ENCODE results near the gene FTO.

The FTO gene

DNA sequence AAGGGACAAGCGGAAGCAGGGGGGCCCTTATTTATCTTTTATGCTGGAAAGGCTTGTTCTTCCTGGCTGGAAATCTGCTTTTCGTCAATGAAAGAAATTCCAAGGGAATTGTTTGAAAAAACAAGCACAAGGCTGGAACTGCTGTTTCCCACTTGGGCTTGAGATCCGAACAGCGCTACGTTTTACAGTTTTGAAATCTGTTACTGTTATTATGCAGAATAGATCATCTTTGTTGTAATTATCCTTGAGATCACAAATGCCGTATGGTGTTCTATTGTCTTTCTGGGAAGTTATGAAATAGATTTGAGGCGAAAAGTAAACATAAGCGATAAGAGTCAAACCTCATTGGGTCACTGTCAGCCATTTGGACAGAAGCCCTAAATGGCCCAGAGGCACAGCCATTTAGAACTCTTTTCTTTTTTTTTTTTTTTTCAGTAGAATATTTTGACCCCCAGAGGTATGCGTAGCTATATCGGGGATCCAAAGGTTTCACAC, 359.4 kb downstream of the FTO start:
- DNase-seq = no peak

DNA sequence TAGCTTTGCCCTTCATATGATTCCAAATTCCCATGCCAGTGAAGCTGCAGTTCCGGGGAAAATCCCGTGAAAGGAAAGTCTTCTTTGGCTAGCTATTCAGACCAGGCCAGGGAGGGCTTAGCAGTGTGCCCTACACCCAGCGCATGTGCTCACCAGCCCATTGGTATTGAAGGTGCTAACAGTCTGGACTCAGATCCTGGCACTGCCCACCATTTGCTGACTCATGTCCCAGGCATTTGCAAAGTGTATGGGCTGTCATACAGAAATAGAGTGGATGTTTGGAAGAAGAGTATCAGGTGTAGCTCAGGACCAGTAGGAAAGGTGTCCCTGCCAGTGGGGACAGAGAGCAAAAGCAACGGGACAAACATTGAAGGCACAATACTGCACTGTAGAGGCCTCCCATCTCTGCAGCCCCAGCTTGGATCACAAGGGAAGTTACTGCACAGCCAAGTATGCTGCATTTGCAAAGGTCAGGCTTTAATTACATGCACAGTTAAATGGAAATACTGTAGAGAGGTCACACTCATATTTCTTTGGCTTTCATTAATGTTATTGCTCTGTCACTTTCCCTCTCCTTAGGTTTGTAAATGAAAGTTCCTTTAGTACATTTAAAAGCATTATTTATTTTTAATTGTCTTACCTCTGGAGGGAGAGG, 362.6 kb downstream of the FTO start:
- DNase-seq = no peak

- no peak for DNase-seq
Measured at GRCh38 chr16:54067322-54068065, 363.5 kb downstream of the FTO start.

GRCh38 chr16:54068212-54068611, 364.3 kb downstream of the FTO start:
- no peak for DNase-seq

DNA sequence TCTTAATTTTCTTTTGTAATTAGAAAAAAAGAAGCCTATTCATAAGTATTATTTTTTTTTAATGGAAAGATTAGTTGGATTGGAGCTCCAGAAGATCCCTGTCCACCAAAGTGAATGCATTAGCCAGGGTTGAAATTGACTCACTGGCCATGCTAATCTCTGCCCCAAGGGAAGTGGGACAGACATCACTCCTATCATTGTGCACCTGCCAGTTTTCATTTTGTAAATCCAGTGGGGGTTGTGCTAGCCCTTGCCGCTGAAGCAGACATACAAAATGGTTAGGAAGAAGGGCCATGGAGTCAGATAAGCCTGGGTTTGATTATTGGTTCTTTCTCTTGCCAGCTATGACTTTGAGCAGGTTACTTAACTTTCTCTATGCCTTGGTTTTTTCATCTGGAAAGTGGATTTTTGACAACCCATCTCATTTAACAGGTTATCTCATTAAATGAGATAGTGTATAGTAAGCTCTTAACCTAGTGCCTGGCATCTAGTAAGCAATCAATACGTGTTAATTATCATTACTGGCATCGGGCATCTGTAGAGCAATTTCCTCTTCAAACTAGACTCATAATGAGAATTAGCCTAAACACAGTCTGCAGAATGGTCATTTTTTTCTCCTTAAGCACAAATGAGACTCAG, 365.8 kb downstream of the FTO start:
- no peak for DNase-seq

GRCh38 chr16:54070789-54071343, 366.9 kb downstream of the FTO start:
- DNase-seq = no peak

DNA sequence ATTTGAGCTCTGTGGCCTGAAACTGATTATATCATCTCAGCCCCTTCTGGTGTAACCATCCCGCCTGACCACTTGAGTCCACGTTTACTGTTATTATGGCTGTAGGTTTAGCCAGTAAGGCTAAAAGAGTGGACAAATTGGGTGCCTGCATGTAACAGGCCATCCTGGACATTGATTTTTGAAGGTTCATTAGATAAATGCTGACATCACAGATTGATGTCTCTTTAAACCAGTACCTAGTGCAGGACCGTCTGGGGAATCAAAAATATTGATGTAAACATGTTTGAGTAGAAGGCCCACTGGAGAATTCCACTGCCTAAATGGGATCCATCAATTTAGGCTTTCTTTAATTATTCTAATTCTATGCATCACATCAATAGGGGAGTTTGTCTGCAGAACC, 367.6 kb downstream of the FTO start:
- no peak for DNase-seq

GRCh38 chr16:54072237-54072636, 368.3 kb downstream of the FTO start:
- no peak for DNase-seq

- DNase-seq = no peak
Measured at GRCh38 chr16:54073356-54073755, 369.4 kb downstream of the FTO start.

DNA sequence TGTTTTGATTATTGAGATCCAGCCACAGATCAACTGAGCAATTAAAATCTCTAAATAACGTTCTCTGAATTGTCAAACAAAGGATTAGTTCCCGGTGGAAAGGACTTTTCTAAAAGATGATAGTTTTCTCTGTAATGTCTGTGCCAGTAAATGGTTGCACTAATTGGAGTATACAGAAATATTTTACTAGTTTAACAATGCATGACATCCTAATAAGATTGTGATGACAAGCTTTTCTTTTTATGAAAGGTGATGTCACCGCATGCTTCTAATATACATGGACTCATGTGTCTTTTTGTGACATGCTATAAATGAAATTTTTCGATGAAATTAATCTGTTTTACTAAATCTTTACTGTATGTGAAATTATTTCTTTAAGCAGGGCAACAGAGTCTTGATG, 371.5 kb downstream of the FTO start:
- DNase-seq = no peak

- no peak for DNase-seq
Measured at GRCh38 chr16:54076006-54076504, 372.1 kb downstream of the FTO start.

- DNase-seq = no peak
Measured at GRCh38 chr16:54077050-54077821, 373.3 kb downstream of the FTO start.

DNA sequence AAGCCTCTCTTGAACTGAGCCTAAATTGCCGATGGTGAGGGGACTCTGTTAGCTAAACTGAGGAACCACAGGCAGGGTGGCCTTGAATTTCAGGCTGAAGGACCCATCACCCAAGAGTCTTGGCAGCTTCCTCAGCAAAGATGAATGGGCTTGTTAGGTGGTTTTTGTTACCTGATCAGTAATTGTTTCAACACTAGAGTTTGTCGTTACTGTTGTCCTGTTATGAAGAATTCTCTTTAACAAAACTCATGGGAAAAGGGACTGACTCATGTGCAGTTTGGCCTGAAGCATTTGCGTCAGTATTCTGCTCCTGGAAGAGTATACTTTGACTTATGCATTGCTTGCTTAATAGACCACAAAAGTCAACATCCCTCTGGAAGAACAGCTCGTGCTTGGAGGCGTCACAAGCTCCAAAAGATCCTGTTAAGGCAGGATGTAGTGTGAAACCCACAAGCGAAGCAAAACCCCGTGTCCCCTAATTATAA, 376.6 kb downstream of the FTO start:
- DNase-seq = no peak

DNA sequence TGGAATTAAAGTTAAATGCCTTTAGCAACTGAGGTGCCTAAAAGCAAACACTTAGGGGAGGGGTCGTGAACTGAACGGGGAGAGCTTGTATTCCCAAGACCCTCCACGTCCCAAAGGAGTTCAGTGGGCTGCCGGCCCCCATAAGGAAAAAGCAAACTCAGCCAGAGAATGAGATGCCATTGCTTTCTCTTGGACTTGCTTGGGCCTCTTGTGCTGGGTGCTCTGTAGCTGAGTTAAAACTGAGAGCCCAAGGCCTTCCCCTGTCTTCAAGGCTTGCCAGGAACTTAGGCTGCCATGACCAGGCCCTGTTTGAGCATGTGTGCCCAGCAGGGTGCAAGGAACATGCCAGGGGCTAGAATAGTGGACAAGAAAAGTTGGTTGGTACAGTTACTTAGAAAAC, 382.8 kb downstream of the FTO start:
- no peak for DNase-seq

DNA sequence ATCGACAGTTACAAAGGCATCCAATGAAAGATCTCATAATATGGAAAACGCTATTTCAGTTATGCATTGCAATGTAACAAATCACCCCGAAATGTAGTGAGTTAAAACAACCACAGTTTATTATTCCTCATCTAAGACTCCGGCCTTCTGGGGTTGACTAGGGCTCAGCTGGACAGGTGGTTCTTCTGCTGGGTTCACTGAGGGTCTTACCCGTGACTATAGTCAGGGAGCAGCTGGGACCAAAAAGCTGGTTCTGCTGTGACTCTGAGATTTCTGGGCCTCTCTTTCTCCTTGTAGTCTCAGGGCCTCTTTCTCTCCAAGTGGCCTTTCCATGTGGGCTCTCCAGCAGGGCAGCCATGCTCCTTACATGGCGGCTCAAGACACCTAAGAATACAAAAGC, 386.6 kb downstream of the FTO start:
- DNase-seq = no peak

DNA sequence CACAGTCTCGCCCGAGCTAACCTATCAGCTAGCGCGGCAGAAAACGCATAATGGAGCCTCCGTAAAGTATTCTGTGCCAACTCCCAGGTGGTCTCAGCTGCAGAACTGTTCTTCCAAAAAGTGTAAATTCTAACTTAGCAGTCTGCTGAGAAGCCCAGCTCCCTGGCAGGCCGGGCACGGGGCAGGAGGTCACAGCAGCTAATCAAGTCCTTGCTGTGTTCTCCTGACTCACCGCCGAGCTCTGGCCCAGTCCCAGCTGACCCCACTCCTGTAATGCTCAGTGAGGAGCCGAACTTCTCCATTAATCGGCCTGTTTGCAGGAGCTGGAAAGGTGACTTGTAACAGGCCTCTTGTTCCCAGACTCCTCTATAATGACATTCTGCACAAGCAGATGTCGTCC, 389.3 kb downstream of the FTO start:
- no peak for DNase-seq

GRCh38 chr16:54094641-54095040, 390.7 kb downstream of the FTO start:
- no peak for DNase-seq

DNA sequence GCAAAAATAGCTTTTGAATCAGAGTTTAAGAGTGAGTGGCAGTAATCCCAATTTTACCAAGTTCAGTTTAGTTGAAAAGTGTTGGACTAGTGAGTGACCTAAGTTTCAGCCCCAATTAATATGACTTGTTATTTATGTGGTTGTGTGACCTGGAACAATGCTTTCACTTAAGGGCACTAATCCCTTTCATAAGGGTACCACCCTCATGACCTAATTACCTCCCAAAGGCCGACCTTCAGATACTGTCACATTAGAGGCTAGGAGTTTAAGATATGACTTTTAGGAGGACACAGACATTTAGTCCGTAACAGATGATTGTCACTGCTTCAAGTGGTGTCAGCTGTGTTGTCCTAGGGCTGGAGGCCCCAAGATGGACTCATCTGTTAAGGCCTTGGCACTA, 392.7 kb downstream of the FTO start:
- no peak for DNase-seq

GRCh38 chr16:54097774-54098173, 393.8 kb downstream of the FTO start:
- DNase-seq = no peak

- no peak for DNase-seq
Measured at GRCh38 chr16:54098247-54098646, 394.3 kb downstream of the FTO start.

DNA sequence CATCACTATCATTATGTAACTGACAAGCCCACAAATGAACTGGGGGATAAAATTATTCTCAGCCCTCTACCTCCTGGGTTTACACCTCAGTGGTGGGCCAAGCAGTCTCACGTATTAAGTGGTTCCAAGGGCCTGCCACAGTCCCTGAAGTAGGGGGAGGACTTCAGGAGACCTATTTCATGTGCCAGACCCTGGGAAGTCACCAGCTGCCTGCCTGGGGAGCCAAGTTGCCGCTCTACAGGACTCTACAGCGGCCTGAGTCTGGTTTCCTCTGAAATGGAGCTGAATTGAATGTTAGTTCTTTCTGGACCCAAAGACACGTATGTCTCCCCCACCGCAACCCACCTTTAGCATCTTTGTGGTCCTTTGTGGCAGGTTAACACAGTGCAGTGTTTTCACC, 395.7 kb downstream of the FTO start:
- no peak for DNase-seq

Measured in SHP77 (cell line).